Right lobe of liver (tissue), 4 donors: Measurements from ENCODE around the gene ATXN7.

Experiments used
- POLR2A ChIP-seq: fragments of 450-650 bp; IDR thresholded peaks from one replicate; pipeline ENCODE4 v1.6.1; 2017; ENCODE audit warnings: antibody characterized with exemption, mild to moderate bottlenecking
- TF ChIP-seq, protein P1 (sequence below), 4 donors: fragments of 200-600 bp in 3 of 4; fragments of 450-650 bp in 1 of 4; IDR thresholded peaks; one replicate each; pipeline versions ENCODE4 v1.5.1 to v1.8.0; 2016 to 2022; ENCODE audit warnings: antibody characterized with exemption in 4 of 4, mild to moderate bottlenecking in 2 of 4
- donor health status: DM: no; HTN: no; CAD: no.
- donor health status: DM: no; HTN: no; CAD: no.
- donor health status: DM: no; HTN: yes; CAD: no.

DNA sequence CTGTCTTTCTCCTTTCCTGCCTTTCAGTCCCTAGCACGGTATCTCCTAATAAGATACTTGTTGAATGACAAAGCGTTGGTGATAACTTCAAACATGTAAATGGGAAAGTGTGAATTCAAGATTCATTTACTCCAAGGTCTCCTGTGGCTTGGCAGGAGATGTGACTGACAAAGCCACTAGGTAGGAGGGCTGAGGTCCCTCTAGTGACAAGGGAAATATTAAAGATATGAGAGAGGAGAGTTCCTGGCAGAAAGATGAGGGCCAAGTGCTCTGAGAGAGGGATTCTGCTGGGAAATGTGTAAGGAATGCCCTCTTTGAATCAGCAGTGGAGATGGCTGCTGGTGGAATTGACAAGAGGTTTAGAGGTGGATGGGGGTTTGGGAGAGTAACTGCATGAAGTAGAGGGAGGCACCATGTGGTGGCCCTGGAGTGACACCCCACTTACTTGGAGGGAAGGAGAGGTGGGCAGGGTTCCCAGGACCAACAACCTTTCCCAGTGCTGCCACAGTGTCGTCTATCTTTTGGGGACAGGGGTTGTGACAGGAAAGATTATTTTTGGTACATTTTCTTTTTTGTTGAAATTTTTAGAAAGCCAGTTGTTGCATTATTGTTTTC, 91.5 kb downstream of the ATXN7 start:
- TF ChIP-seq, protein P1, sequence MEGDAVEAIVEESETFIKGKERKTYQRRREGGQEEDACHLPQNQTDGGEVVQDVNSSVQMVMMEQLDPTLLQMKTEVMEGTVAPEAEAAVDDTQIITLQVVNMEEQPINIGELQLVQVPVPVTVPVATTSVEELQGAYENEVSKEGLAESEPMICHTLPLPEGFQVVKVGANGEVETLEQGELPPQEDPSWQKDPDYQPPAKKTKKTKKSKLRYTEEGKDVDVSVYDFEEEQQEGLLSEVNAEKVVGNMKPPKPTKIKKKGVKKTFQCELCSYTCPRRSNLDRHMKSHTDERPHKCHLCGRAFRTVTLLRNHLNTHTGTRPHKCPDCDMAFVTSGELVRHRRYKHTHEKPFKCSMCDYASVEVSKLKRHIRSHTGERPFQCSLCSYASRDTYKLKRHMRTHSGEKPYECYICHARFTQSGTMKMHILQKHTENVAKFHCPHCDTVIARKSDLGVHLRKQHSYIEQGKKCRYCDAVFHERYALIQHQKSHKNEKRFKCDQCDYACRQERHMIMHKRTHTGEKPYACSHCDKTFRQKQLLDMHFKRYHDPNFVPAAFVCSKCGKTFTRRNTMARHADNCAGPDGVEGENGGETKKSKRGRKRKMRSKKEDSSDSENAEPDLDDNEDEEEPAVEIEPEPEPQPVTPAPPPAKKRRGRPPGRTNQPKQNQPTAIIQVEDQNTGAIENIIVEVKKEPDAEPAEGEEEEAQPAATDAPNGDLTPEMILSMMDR (IDR thresholded peaks at IDR 0.05): no peak
- no peak for TF ChIP-seq POLR2A
